GM19025 (cell line): ENCODE results near the gene SMU1.

Experiments used
- ATAC-seq: cut with Tn5 transposase; IDR thresholded peaks from one replicate; pipeline ENCODE4 v1.9.1; 2021; ENCODE audit warnings: mild to moderate bottlenecking, low read depth, moderate library complexity; ENCODE audit not compliant: unreplicated experiment

The SMU1 gene

GRCh38 chr9:33049680-33050361, 26.7 kb downstream of the SMU1 start:
- ATAC-seq, result peak; percentile 58

DNA sequence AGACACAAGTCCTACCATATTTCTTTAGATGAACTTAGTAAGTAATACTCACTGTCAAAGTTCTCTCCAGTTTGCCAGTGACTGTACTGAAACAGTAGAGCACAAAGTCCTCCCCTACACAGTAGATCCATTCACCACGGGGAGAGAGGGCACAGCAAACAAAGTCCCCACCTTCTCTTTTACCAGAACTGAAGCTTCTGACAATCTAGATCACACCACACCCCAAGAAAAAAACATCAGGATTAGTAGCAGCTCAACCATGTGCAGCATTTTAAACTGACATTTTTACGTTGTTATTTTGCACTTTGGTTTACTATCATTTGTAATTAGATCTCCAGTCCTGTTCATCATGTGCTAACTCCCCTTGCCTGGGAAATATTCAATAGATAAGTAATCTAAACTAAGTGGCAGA, 28.4 kb downstream of the SMU1 start:
- ATAC-seq, result no peak

GRCh38 chr9:33046061-33046460, 30.4 kb downstream of the SMU1 start:
- no peak for ATAC-seq

DNA sequence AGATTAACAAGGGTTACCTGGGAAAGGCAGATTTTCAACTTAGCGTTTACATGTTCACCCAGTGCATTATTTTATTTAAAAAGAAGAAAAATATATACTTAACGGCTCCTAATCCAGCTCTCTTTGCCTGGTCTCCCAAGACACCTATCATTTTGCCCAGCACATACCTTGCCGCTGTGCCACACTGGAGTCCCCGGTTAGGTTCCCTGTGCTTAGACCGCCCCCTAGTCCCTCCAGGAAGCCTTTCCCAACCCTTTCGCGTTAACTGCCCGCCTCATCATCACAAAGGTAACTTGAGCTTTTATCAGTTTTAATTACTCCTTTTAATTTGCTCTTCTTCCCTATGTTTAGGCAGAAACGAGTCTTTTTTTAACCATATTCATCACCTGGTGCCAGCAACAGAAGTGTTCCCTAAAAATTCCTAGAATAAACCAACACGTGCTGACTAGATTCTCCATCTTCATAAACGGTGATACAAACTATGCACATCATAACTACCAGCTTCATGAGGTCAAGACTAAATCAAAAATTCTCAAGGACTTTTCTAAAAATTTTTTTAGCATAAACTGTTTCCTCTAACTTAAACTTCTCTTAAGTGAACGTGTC, 31.7 kb downstream of the SMU1 start:
- ATAC-seq, result no peak

- peak; percentile 74 for ATAC-seq
Observed at GRCh38 chr9:33044162-33044673, 32.3 kb downstream of the SMU1 start.

GRCh38 chr9:33043671-33044070, 32.8 kb downstream of the SMU1 start:
- no peak for ATAC-seq

GRCh38 chr9:33042473-33042872, 34.0 kb downstream of the SMU1 start:
- ATAC-seq, result no peak

DNA sequence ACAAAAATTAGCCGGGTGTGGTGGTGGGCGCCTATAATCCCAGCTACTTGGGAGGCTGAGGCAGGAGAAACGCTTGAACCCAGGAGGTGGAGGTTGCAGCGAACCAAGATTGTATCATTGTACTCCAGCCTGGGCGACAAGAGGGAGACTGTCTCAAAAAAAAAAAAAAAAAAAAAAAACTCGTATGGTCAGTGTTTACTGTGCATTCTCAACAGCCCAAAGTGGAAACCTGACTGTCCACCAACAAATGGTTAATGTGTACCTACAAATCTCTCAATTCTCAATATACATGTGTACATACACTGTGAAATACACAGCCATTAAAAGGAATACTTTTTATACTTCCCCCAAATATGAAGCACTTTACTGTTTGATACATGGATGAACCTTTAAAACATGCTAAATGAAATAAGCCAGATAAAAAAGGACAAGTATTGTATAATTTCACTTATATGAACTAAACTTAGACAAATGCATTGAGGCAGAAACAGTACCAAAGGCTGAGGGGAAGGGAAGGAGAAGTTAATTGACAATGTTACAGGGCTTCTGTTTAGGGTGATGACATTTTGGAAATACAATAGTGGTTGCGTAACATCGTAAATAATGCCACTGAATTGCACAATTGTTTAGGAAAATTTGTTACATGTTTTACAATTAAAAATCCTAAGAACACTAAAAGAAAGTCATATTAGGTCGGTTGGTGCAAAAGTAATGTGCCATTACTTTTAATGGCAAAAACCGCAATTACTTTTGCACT, 34.9 kb downstream of the SMU1 start:
- ATAC-seq, result no peak

- ATAC-seq, result no peak
Observed at GRCh38 chr9:33040792-33041431, 35.6 kb downstream of the SMU1 start.

DNA sequence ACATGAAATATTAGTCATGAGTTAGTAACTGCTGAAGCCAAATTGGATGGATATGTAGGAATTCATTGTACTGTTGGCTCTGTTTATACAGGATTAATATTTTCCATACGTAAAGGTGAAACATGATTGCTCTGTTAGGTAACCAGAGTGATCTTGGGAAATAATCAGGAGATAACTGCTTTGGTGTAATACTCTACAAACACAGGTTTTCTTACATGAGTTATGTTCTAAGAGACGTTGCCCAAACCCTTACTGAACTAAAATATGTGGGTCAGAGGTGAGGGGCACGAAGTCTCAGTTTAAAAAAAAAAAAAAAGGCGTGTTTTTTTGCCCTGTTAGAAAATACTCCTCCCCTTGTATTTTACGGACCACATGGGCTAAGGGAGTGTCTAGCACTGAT, 43.6 kb downstream of the SMU1 start:
- no peak for ATAC-seq

DNA sequence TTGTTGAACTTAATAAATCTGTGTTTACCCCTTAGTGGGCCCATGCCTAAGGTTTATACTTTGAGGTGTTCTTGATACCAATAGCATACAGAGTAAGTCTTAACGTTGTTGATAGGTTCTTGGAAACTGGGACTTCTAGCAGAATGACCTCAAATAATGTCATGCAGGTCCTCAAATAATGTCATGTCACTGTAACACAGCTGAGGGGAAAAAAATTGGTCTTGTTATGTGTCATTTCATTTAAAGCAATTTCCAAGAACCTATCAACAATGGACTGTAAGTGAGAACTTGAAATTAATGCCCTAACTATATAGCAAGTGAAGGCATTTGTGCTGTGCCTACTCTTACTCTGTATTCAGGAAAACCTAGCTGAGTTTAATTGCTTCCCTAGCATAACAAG, 44.2 kb downstream of the SMU1 start:
- no peak for ATAC-seq

DNA sequence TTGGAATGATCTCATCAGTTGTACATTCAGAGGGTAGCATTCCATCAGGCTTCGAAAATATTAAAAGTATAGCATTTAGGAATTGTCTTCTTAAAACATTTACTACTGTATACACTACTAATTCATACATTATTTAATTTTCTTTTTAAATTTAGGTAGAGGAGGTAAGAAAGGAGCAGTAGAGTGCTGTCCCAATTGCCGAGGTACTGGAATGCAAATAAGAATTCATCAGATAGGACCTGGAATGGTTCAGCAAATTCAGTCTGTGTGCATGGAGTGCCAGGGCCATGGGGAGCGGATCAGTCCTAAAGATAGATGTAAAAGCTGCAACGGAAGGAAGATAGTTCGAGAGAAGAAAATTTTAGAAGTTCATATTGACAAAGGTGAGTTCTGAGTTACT, 46.2 kb downstream of the SMU1 start:
- ATAC-seq, result no peak

DNA sequence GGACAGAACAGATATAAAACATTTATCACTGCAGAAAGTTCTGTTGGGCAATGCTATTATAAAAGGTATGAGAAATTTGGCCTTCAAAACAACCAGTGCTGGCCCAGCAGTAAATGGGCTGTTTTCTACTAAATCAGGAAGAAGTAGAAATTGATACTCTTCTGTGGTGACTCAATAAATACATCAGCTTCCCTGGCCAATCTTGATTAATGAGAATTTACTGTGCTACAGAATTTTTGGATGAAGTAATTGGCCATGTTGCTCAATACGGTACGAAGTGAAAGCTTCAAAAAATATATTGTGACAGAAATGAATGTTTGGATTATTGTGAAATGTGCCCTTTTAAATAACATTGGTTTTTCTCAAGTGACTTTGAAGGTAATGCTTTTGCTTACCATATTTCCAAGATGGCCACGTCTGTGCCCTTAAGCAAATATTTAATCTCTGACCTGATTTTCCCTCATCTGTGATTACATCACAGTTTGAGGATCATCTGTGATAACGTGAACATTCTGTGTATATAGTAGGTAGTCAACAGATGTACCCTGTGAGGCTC, 47.2 kb downstream of the SMU1 start:
- ATAC-seq, result no peak

DNA sequence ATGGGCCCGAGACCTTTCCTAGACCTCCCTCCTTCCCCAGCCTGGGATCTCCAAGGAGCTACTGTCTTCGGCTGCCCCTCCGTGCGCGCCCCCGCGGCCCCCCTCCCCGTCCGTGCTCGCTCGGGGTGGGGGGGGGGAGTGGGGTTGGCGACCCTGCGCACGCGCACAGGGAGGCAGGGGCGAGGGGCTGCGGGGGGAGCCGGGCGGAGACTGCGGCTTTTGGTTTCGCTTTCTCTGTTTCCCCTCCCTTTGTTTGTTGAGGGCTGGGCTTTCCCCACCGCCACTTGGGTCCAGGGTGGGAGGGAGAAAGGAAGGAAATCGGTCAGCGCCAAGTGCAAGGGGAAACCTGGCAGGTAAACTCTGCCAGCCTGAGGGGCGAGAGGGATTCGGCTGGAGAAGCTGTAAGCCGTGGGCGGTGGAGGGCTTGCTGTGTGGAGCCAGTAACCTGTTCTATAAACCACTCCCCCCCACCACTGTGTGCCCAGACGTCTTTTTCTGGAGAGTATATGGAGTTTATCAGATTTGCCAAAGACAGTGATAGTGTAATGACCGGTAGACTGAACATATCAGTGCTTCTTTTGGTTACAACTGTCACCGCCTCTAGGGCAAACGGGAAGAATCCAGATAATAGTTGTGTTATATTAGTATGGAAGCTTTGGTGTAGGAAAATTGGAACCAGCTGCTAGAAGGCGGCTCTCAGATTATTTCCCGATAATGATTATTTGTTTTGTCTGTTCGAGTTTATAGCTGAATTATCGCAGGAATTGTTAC, 50.7 kb downstream of the SMU1 start:
- peak; percentile 35 for ATAC-seq

GRCh38 chr9:33024966-33025571, 51.4 kb downstream of the SMU1 start, which contains the start of gene DNAJA1:
Gene DNAJA1, plus strand, starts transcription at chr9:33025273. Its CDS starts 1,212 bp downstream, at chr9:33026485.
- ATAC-seq, result peak; percentile 84

DNA sequence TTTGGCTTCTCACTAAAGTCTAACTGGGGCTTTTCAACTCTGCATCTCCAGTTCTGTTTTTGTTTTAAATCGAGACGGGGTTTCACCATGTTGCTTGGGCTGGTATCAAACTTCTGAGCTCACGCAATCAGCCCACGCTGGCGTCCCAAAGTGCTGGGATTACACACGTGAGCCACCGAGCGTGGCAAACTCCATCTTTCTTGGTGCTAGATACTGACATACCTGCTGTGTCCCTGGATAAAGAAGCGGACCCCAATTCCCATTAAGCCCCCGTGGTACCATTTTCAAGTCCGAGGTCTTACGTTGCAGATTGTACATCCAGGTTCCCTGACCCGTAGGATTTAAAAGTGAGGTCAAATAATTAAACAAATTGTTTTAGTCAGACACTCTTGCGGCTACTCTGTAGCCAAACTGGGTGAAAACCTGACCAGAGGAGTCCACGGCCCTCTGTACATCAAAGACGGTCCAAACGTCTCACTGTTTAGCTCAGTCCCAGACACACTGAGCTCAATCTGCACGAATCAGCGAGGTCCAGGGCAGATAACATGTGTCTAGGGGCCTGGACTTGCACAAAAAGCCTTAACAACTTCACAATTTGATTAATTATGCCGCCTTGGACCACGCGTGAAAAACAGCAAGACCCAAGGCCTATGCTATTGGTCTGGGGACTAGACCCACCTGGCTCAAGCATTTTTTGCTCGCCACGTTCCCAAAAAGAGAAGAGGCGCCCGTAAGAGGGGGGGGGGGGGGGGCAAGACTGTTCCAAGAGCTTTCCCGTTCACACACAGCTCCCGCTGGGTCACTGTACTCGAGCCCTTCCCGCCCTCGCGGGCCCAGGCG, 52.1 kb downstream of the SMU1 start:
- ATAC-seq, result no peak

DNA sequence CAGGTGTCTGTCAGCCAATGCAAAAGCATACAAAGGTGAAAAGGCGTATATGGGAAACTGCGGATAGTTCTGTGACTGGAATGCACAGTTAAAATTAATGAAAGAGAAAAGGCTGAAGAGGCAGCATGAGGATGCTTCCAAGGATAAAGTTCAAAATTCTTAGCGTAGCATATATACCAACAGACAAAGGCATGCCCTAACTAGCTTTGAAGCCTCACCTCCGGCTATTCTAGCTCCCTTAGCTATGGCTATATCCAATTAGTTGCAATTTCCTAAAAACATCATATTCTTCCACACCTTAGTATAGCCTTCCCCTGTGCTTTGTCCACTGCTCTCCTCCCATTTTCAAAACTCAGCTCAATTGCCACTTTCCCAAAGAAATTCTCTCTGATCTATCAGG, 52.8 kb downstream of the SMU1 start:
- ATAC-seq, result no peak

GRCh38 chr9:33022755-33023154, 53.7 kb downstream of the SMU1 start:
- ATAC-seq, result no peak

DNA sequence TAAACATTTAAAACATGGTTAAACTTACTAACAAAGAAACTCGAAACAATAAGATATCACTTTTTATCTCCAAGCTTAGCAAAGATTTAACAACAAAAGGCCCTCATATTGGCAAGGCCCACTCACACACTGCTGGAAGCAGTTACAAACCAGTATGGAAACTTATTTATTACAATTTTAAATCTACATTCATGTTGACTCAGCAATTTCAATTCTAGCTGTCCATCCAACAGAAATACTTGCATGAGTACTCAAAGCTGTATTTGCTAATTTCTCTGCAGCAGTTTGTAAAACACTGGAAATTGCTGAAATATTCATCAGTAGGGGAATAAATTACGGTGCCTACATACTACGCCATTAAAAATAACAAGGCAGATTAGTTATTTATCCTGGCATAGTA, 54.2 kb downstream of the SMU1 start:
- no peak for ATAC-seq
